DOHH2 (cell line): ENCODE measurements around the gene LAMA3.

Experiments
- H3F3A ChIP-seq: fragments of 200-600 bp; sonication (generic), shearing (Covaris generic); 2 replicates; pipeline ENCODE4 v1.6.0; 2016; ENCODE audit warnings: antibody characterized with exemption, mild to moderate bottlenecking; ENCODE audit not compliant: control insufficient read depth, insufficient read depth
- H3K27ac ChIP-seq: fragments of 200-600 bp; sonication (generic); 2 replicates; pipeline ENCODE4 v1.5.1; 2014; ENCODE audit warnings: low read depth, mild to moderate bottlenecking, low read length, moderate library complexity
- H3K27me3 ChIP-seq: fragments of 200-600 bp; sonication (generic); 2 replicates; pipeline ENCODE4 v1.6.1; 2014; ENCODE audit warnings: mild to moderate bottlenecking, low read length, mixed read lengths; ENCODE audit not compliant: control insufficient read depth
- H3K36me3 ChIP-seq: fragments of 200-600 bp; sonication (generic); 2 replicates; pipeline ENCODE4 v1.6.1; 2014; ENCODE audit warnings: mild to moderate bottlenecking, low read length, moderate library complexity, mixed read lengths; ENCODE audit not compliant: control insufficient read depth
- H3K4me1 ChIP-seq: fragments of 200-600 bp; sonication (generic); 2 replicates; pipeline ENCODE4 v1.6.1; 2014; ENCODE audit warnings: mild to moderate bottlenecking, low read length, mixed read lengths; ENCODE audit not compliant: control insufficient read depth
- H3K4me2 ChIP-seq: fragments of 200-600 bp; sonication (generic); 2 replicates; pipeline ENCODE4 v1.6.0; 2014; ENCODE audit warnings: mild to moderate bottlenecking, low read length, moderate library complexity
- H3K4me3 ChIP-seq: fragments of 200-600 bp; sonication (generic); 2 replicates; pipeline ENCODE4 v1.5.1; 2014; ENCODE audit warnings: mild to moderate bottlenecking, low read length, mixed read lengths
- H3K79me2 ChIP-seq: fragments of 200-600 bp; sonication (generic); 2 replicates; pipeline ENCODE4 v1.6.1; 2014; ENCODE audit warnings: mild to moderate bottlenecking, low read length, mixed read lengths; ENCODE audit not compliant: control insufficient read depth
- H3K9me2 ChIP-seq: fragments of 200-600 bp; sonication (generic); replicated peaks from 2 replicates; pipeline ENCODE4 v1.6.1; 2014; ENCODE audit warnings: mild to moderate bottlenecking, low read length, mixed read lengths; ENCODE audit not compliant: control insufficient read depth
- H3K9me3 ChIP-seq: fragments of 200-600 bp; sonication (generic); 2 replicates; pipeline ENCODE4 v1.6.1; 2014; ENCODE audit warnings: antibody characterized with exemption, low read length, mixed read lengths; ENCODE audit not compliant: control insufficient read depth, insufficient read depth
- H4K20me1 ChIP-seq: fragments of 200-600 bp; sonication (generic); 2 replicates; pipeline ENCODE4 v1.6.0; 2014; ENCODE audit warnings: low read depth, mild to moderate bottlenecking, antibody characterized with exemption, low read length, moderate library complexity; ENCODE audit not compliant: control insufficient read depth, insufficient read depth
- EZH2phosphoT487 ChIP-seq: fragments of 200-600 bp; sonication (generic); IDR thresholded peaks from 2 replicates; pipeline ENCODE4 v1.6.1; 2017; ENCODE audit warnings: borderline replicate concordance, mild to moderate bottlenecking, antibody characterized with exemption, low read length, moderate library complexity, mixed read lengths
- TF ChIP-seq, protein P1 (sequence below): fragments of 200-600 bp; sonication (generic); IDR thresholded peaks from one replicate; pipeline ENCODE4 v1.5.1; 2014; ENCODE audit warnings: antibody characterized with exemption, mild to moderate bottlenecking, low read depth, low read length; ENCODE audit not compliant: poor library complexity, severe bottlenecking

The LAMA3 gene

DNA sequence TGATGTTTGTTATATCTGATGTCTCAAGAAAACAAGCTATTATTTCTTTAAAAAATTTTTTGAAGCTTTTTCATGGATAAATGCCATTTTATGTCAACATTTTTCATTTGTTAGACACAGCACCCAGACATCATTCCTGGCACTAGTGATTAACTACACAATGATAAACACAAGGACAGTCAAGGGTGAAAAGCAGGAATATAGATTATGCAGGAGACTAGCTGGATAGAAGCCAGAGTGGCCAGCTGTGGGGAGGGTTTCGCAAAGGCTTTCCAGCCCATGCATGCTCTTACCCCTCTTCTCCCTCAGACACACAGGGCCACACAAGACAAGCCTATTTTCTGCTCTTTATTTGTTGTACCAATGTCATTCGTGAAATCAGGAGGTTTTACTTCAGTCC is 198.2 kb downstream of the LAMA3 start:
- TF ChIP-seq, protein P1, sequence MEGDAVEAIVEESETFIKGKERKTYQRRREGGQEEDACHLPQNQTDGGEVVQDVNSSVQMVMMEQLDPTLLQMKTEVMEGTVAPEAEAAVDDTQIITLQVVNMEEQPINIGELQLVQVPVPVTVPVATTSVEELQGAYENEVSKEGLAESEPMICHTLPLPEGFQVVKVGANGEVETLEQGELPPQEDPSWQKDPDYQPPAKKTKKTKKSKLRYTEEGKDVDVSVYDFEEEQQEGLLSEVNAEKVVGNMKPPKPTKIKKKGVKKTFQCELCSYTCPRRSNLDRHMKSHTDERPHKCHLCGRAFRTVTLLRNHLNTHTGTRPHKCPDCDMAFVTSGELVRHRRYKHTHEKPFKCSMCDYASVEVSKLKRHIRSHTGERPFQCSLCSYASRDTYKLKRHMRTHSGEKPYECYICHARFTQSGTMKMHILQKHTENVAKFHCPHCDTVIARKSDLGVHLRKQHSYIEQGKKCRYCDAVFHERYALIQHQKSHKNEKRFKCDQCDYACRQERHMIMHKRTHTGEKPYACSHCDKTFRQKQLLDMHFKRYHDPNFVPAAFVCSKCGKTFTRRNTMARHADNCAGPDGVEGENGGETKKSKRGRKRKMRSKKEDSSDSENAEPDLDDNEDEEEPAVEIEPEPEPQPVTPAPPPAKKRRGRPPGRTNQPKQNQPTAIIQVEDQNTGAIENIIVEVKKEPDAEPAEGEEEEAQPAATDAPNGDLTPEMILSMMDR: no peak
- TF ChIP-seq EZH2phosphoT487: no peak
- H3K4me3 ChIP-seq: no peak overlapping the region
- H3K4me1 ChIP-seq: no peaks in the 10 kb centered on the region
- no peaks in the 10 kb centered on the region for H4K20me1 ChIP-seq
- no peak overlapping the region for H3K4me2 ChIP-seq
- H3K9me2 ChIP-seq: no peaks in the 10 kb centered on the region
- no peaks in the 10 kb centered on the region for H3F3A ChIP-seq
- no peaks in the 10 kb centered on the region for H3K9me3 ChIP-seq
- H3K36me3 ChIP-seq: no peaks in the 10 kb centered on the region
- no peak overlapping the region for H3K27ac ChIP-seq
- H3K79me2 ChIP-seq: no peaks in the 10 kb centered on the region
- 0 out of 2 replicates have a peak, but pooled peaks cover 8% of the 10 kb centered on the region for H3K27me3 ChIP-seq

DNA sequence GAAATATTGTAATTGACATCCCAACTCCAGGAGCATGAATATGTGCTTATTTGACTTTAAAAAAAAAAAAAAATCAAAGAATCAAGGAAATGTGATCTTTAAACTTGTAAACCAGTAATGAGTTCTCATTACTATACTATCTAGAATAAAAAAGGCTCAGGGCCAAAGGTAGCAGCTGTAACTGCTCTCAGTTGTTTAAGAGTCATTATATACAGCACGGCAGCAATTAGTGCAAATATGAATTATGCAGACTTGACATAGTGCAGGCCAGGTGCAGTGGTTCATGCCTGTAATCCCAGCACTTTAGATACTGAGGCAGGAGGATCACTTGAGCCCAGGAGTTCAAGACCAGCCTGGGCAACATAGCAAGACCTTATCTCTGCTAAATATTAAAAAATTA is 199.6 kb downstream of the LAMA3 start:
- H3K4me2 ChIP-seq: no peak overlapping the region
- no peak overlapping the region for H3K27ac ChIP-seq
- TF ChIP-seq, protein P1: no peak
- TF ChIP-seq EZH2phosphoT487: no peak
- no peak overlapping the region for H3K4me3 ChIP-seq
- H3F3A ChIP-seq: no peaks in the 10 kb centered on the region
- H3K79me2 ChIP-seq: no peaks in the 10 kb centered on the region
- H4K20me1 ChIP-seq: no peaks in the 10 kb centered on the region
- H3K4me1 ChIP-seq: no peaks in the 10 kb centered on the region
- no peaks in the 10 kb centered on the region for H3K9me2 ChIP-seq
- no peaks in the 10 kb centered on the region for H3K9me3 ChIP-seq
- 0 out of 2 replicates have a peak, but pooled peaks cover 8% of the 10 kb centered on the region for H3K27me3 ChIP-seq
- H3K36me3 ChIP-seq: no peaks in the 10 kb centered on the region

DNA sequence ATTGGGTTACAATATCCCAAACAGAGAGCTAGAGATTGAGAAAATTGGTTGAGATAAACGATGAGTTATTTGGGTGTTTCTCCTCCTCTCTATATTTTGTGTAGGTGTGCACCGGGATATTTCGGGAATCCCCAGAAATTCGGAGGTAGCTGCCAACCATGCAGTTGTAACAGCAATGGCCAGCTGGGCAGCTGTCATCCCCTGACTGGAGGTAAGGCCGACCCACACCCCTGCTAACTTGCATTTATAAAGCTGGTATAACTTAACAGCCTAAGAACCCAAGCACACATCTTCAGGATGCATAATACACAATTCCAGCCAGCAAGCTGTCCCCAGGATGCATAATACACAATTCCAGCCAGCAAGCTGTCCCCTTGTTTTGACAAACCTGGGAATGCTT is 200.7 kb downstream of the LAMA3 start:
- Histone ChIP-seq H3K79me2 (no peaks in the 10 kb centered on the region), H3K9me2 (no peaks in the 10 kb centered on the region), H3K9me3 (no peaks in the 10 kb centered on the region), H3K4me2 (no peak overlapping the region), H4K20me1 (no peaks in the 10 kb centered on the region), H3K4me1 (no peaks in the 10 kb centered on the region), H3K4me3 (no peak overlapping the region), H3K27me3 (0 out of 2 replicates have a peak, but pooled peaks cover 8% of the 10 kb centered on the region), H3F3A (no peaks in the 10 kb centered on the region), H3K27ac (no peak overlapping the region), H3K36me3 (no peaks in the 10 kb centered on the region)
- TF ChIP-seq EZH2phosphoT487: no peak
- TF ChIP-seq, protein P1: no peak

DNA sequence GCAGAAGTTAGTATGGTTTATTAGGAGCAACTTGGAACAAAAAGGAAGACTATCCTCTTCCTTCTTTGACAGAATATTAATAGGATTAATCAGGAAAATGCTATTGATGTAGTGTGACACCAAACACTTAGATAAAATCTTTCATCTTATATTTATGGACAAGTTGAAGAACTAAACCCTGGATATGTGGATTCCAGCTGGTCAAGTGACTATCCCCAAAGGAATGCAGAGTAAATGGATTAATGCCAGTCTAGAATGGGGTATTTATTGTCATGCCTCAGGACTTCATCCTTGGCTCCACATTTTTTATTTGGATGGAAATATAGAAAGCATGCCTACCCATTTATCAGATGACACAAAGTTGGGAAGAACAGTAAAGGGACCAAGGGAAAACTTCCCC is 201.3 kb downstream of the LAMA3 start:
- H4K20me1 ChIP-seq: no peaks in the 10 kb centered on the region
- H3K4me2 ChIP-seq: no peak overlapping the region
- no peaks in the 10 kb centered on the region for H3K4me1 ChIP-seq
- H3K36me3 ChIP-seq: no peaks in the 10 kb centered on the region
- no peaks in the 10 kb centered on the region for H3F3A ChIP-seq
- TF ChIP-seq EZH2phosphoT487: no peak
- TF ChIP-seq, protein P1: no peak
- no peaks in the 10 kb centered on the region for H3K79me2 ChIP-seq
- H3K9me3 ChIP-seq: no peaks in the 10 kb centered on the region
- no peak overlapping the region for H3K4me3 ChIP-seq
- H3K9me2 ChIP-seq: no peaks in the 10 kb centered on the region
- H3K27me3 ChIP-seq: 0 out of 2 replicates have a peak, but pooled peaks cover 8% of the 10 kb centered on the region
- no peak overlapping the region for H3K27ac ChIP-seq
